HepG2 (cell line): ENCODE measurements around the gene USP20. TPM values are rescaled to one million over a fixed set of nuclear protein-coding genes. Genes with fewer than 3 reads are reported as not detected.

Source experiments
- ATAC-seq: fragments of 200-7000 bp; cut with Tn5 transposase; 3 replicates; pipeline ENCODE4 v1.9.1; 2020; ENCODE audit warnings: mild to moderate bottlenecking, moderate library complexity
- BruUV-seq: library from RNA; stranded (reverse); fragments of 400-500 nt; replicated peaks from 2 replicates; lab custom pipeline; 2021; lab: Mats Ljungman, UMichigan
- CTCF ChIA-PET: fragments of 300-600 bp; formaldehyde crosslinking; extraction: SDS; loops from one replicate; lab custom pipeline; 2021; ENCODE audit warnings: low total read pairs, inconsistent platforms, low intra/inter-chr PET ratio; lab: Yijun Ruan, JAX
- POLR2A ChIA-PET: fragments of 350-600 bp; sonication (Branson Sonifier 250); formaldehyde crosslinking; loops from one replicate; lab custom pipeline; 2020; ENCODE audit warnings: antibody characterized with exemption, inconsistent platforms; lab: Yijun Ruan, JAX
- DNase-seq: peaks from one replicate; pipeline ENCODE4 v3.0.0-alpha.2; 2015; ENCODE audit warnings: low spot score
- FAIRE-seq: peaks from 3 replicates; lab custom pipeline; 2011; peaks lifted over from hg19 to GRCh38; lab: Jason Lieb, UNC
- H2AFZ ChIP-seq: one replicate; pipeline ENCODE4 v1.6.1; 2011; ENCODE audit warnings: low read length, inconsistent platforms
- H3K27ac ChIP-seq: fragments of 300-600 bp; 3 replicates; pipeline ENCODE4 v1.8.0; 2011; ENCODE audit warnings: mixed run types, mild to moderate bottlenecking, mixed read lengths, low read length, inconsistent platforms; ENCODE audit not compliant: insufficient read depth; ENCODE audit errors: extremely low read length
- H3K27me3 ChIP-seq, 2 experiments: fragments of 200-600 bp in 1 of 2; 2 replicates in 1 of 2; 3 replicates in 1 of 2; pipeline versions ENCODE4 v1.6.0 to v1.8.0; 2011; ENCODE audit warnings: low read length in 2 of 2, mild to moderate bottlenecking in 2 of 2, moderate library complexity in 2 of 2, inconsistent platforms in 1 of 2; ENCODE audit not compliant: insufficient read depth in 2 of 2, control insufficient read depth in 1 of 2
- H3K36me3 ChIP-seq, 2 experiments: fragments of 200-600 bp in 1 of 2; replicated peaks in 1 of 2; 2 replicates in 1 of 2; 3 replicates in 1 of 2; pipeline versions ENCODE4 v1.5.1 to v1.8.0; 2011; ENCODE audit warnings: low read length in 2 of 2, inconsistent platforms in 1 of 2; ENCODE audit not compliant: insufficient read depth in 2 of 2, control insufficient read depth in 1 of 2
- H3K4me1 ChIP-seq: 2 replicates; pipeline ENCODE4 v1.5.1; 2012; ENCODE audit warnings: low read length, inconsistent platforms; ENCODE audit not compliant: insufficient read depth
- H3K4me2 ChIP-seq: 2 replicates; pipeline ENCODE4 v1.6.0; 2011; ENCODE audit warnings: low read depth, low read length, inconsistent platforms
- H3K4me3 ChIP-seq, 3 experiments: fragments of 200-600 bp in 1 of 3; sonication (generic), shearing (Covaris generic) in 1 of 3; replicated peaks in 1 of 3; 2 replicates each; pipeline ENCODE4 v1.5.1; 2011 to 2016; ENCODE audit warnings: low read length in 3 of 3, inconsistent platforms in 2 of 3, low read depth in 2 of 3, mild to moderate bottlenecking in 2 of 3, control low read depth in 1 of 3, mixed read lengths in 1 of 3; ENCODE audit not compliant: insufficient read depth in 1 of 3
- H3K79me2 ChIP-seq: one replicate; pipeline ENCODE4 v1.6.1; 2011; ENCODE audit warnings: low read length, inconsistent platforms; ENCODE audit not compliant: insufficient read depth
- H3K9ac ChIP-seq: 2 replicates; pipeline ENCODE4 v1.6.0; 2011; ENCODE audit warnings: mild to moderate bottlenecking, low read depth, low read length, inconsistent platforms; ENCODE audit not compliant: insufficient read depth
- H3K9me3 ChIP-seq: 2 replicates; pipeline ENCODE4 v1.5.1; 2012; ENCODE audit warnings: mild to moderate bottlenecking, low read length
- H4K20me1 ChIP-seq: 2 replicates; pipeline ENCODE4 v1.6.0; 2011; ENCODE audit warnings: inconsistent platforms, mild to moderate bottlenecking, low read length, moderate library complexity; ENCODE audit not compliant: insufficient read depth
- ATM ChIP-seq: fragments of 450-650 bp; IDR thresholded peaks from 2 replicates; pipeline ENCODE4 v1.7.1; 2017; ENCODE audit warnings: mild to moderate bottlenecking, borderline replicate concordance
- BHLHE40 ChIP-seq: IDR thresholded peaks from 2 replicates; pipeline ENCODE4 v1.6.1; 2011; ENCODE audit warnings: low read length, improper control_type of control experiment
- DR1 ChIP-seq: sonication (generic); formaldehyde crosslinking; IDR thresholded peaks from 2 replicates; pipeline ENCODE4 v1.8.0; 2021; ENCODE audit warnings: mild to moderate bottlenecking, missing genetic modification reagents, inconsistent platforms
- GATAD1 ChIP-seq: IDR thresholded peaks from 2 replicates; pipeline ENCODE4 v1.6.1; 2016; ENCODE audit warnings: missing genetic modification reagents, missing compliant biosample characterization
- KLF15 ChIP-seq: sonication (generic); formaldehyde crosslinking; IDR thresholded peaks from 2 replicates; pipeline ENCODE4 v1.8.1; 2023; ENCODE audit warnings: borderline replicate concordance, mild to moderate bottlenecking, inconsistent platforms, missing genetic modification reagents, mixed read lengths
- MTA1 ChIP-seq: sonication (generic); formaldehyde crosslinking; IDR thresholded peaks from 2 replicates; pipeline ENCODE4 v1.4.0; 2020; ENCODE audit warnings: missing genetic modification reagents, mild to moderate bottlenecking, borderline replicate concordance
- NR0B2 ChIP-seq: sonication (generic); formaldehyde crosslinking; IDR thresholded peaks from 2 replicates; pipeline ENCODE4 v1.4.0; 2020; ENCODE audit warnings: mild to moderate bottlenecking, missing genetic modification reagents
- SALL2 ChIP-seq: sonication (generic); formaldehyde crosslinking; IDR thresholded peaks from 2 replicates; pipeline ENCODE4 v1.8.1; 2023; ENCODE audit warnings: mild to moderate bottlenecking, missing genetic modification reagents, inconsistent platforms
- ZBTB34 ChIP-seq: sonication (generic); formaldehyde crosslinking; IDR thresholded peaks from 2 replicates; pipeline ENCODE4 v1.8.0; 2022; ENCODE audit warnings: mild to moderate bottlenecking, missing genetic modification reagents
- ZNF124 ChIP-seq: sonication (generic); formaldehyde crosslinking; IDR thresholded peaks from 2 replicates; pipeline ENCODE4 v1.4.0; 2020; ENCODE audit warnings: missing genetic modification reagents
- ZNF564 ChIP-seq: sonication (generic); formaldehyde crosslinking; IDR thresholded peaks from 2 replicates; pipeline ENCODE4 v1.8.1; 2023; ENCODE audit warnings: mild to moderate bottlenecking, missing genetic modification reagents
- ZNF780A ChIP-seq: sonication (generic); formaldehyde crosslinking; IDR thresholded peaks from 2 replicates; pipeline ENCODE4 v1.8.0; 2022; ENCODE audit warnings: mild to moderate bottlenecking, missing genetic modification reagents, moderate library complexity
- ZSCAN30 ChIP-seq: sonication (generic); formaldehyde crosslinking; IDR thresholded peaks from 2 replicates; pipeline ENCODE4 v1.5.0; 2020; ENCODE audit warnings: mild to moderate bottlenecking, missing genetic modification reagents
- WGBS: methylation state at CpG from one replicate; pipeline ENCODE4 v1.1.6; 2017; ENCODE audit warnings: low lambda C conversion rate; 5-methylcytosine and 5-hydroxymethylcytosine counted together
- in situ Hi-C: cut with HindIII; loops from 2 replicates; pipeline ENCODE4 v1.10.0; 2017; ENCODE audit warnings: low pct_unique_long_range_greater_than_20kb; ENCODE audit not compliant: extremely low pct_ligation_motif_present
- intact Hi-C: fragments of 100-400 bp; cut with micrococcal nuclease; formaldehyde crosslinking; loops from one replicate; pipeline ENCODE4 v1.10.0; 2022; ENCODE audit not compliant: unreplicated experiment
- polyA plus RNA-seq, 8 experiments: library from polyadenylated mRNA; depleted of rRNA in 3 of 8; stranded (reverse) in 7 of 8; unstranded in 1 of 8; fragments of >200 nt; fragmentation: Illumina TruSeq in 4 of 8; extraction: Trizol in 4 of 8; gene quantifications; 2 replicates each; pipeline versions ENCODE4 v1.2.1 to v1.2.3, GENCODE V29; 2011 to 2016; ENCODE audit warnings: low read depth in 4 of 8, missing spikeins in 1 of 8, mixed read lengths in 1 of 8; ENCODE audit not compliant: insufficient read depth in 1 of 8
- total RNA-seq, 5 experiments: library from RNA; depleted of rRNA; stranded (reverse); fragments of >200 nt; fragmentation: Illumina TruSeq; extraction: Trizol; gene quantifications; 2 replicates each; pipeline ENCODE4 v1.2.3, GENCODE V29; 2016; ENCODE audit warnings: low read depth in 1 of 5
- TF ChIP-seq, protein P1 (sequence below), 2 experiments: fragments of 450-650 bp in 1 of 2; sonication (generic) in 1 of 2; formaldehyde crosslinking; IDR thresholded peaks; 2 replicates each; pipeline versions ENCODE4 v1.5.0 to v1.8.0; 2020 to 2022; ENCODE audit warnings: mild to moderate bottlenecking in 1 of 2, missing genetic modification reagents in 1 of 2
- TF ChIP-seq, protein P2 (sequence below): sonication (generic); formaldehyde crosslinking; IDR thresholded peaks from 2 replicates; pipeline ENCODE4 v1.5.1; 2020; ENCODE audit warnings: missing genetic modification reagents, mild to moderate bottlenecking, borderline replicate concordance
- TF ChIP-seq, protein P3 (sequence below): sonication (generic); formaldehyde crosslinking; IDR thresholded peaks from 2 replicates; pipeline ENCODE4 v1.5.0; 2020; ENCODE audit warnings: mild to moderate bottlenecking, missing genetic modification reagents

USP20 gene
- total and polyA plus RNA-seq, 2 of the 13 experiments (the other 11 are each of a cell fraction or from before 2014, with no cell fraction given), result 4.4 to 5.9 TPM

GRCh38 chr9:129881547-129882324 lies 46.5 kb downstream of the USP20 start:
- Histone ChIP-seq H3K36me3 (no peaks in the 10 kb centered on the region; a peak in 1 of 5 replicates), H3K27me3 (no peaks in the 10 kb centered on the region; a peak in 1 of 5 replicates), H3K9me3 (no peaks in the 10 kb centered on the region), H2AFZ (no peak overlapping the region), H3K4me2 (no peak overlapping the region), H3K4me3 (no peak overlapping the region), H4K20me1 (no peaks in the 10 kb centered on the region), H3K9ac (no peak overlapping the region), H3K79me2 (no peaks in the 10 kb centered on the region), H3K4me1 (peaks cover 15% of the 10 kb centered on the region), H3K27ac (no peak overlapping the region)
- TF ChIP-seq, protein P1, sequence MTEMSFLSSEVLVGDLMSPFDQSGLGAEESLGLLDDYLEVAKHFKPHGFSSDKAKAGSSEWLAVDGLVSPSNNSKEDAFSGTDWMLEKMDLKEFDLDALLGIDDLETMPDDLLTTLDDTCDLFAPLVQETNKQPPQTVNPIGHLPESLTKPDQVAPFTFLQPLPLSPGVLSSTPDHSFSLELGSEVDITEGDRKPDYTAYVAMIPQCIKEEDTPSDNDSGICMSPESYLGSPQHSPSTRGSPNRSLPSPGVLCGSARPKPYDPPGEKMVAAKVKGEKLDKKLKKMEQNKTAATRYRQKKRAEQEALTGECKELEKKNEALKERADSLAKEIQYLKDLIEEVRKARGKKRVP (CRISPR knock-in tag; IDR thresholded peaks at IDR 0.05), result no peak
- TF ChIP-seq DR1 (CRISPR knock-in tag) (no peak), BHLHE40 (no peak), SALL2 (CRISPR knock-in tag) (no peak), ZNF780A (CRISPR knock-in tag) (no peak), KLF15 (CRISPR knock-in tag) (no peak), ZSCAN30 (CRISPR knock-in tag) (no peak), ZBTB34 (no peak), MTA1 (no peak), ATM (no peak), NR0B2 (no peak), GATAD1 (CRISPR knock-in tag) (no peak), ZNF124 (CRISPR knock-in tag) (no peak), ZNF564 (CRISPR knock-in tag) (no peak)
- TF ChIP-seq, protein P2, sequence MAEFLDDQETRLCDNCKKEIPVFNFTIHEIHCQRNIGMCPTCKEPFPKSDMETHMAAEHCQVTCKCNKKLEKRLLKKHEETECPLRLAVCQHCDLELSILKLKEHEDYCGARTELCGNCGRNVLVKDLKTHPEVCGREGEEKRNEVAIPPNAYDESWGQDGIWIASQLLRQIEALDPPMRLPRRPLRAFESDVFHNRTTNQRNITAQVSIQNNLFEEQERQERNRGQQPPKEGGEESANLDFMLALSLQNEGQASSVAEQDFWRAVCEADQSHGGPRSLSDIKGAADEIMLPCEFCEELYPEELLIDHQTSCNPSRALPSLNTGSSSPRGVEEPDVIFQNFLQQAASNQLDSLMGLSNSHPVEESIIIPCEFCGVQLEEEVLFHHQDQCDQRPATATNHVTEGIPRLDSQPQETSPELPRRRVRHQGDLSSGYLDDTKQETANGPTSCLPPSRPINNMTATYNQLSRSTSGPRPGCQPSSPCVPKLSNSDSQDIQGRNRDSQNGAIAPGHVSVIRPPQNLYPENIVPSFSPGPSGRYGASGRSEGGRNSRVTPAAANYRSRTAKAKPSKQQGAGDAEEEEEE (CRISPR knock-in tag), result no peak
- TF ChIP-seq, protein P3, sequence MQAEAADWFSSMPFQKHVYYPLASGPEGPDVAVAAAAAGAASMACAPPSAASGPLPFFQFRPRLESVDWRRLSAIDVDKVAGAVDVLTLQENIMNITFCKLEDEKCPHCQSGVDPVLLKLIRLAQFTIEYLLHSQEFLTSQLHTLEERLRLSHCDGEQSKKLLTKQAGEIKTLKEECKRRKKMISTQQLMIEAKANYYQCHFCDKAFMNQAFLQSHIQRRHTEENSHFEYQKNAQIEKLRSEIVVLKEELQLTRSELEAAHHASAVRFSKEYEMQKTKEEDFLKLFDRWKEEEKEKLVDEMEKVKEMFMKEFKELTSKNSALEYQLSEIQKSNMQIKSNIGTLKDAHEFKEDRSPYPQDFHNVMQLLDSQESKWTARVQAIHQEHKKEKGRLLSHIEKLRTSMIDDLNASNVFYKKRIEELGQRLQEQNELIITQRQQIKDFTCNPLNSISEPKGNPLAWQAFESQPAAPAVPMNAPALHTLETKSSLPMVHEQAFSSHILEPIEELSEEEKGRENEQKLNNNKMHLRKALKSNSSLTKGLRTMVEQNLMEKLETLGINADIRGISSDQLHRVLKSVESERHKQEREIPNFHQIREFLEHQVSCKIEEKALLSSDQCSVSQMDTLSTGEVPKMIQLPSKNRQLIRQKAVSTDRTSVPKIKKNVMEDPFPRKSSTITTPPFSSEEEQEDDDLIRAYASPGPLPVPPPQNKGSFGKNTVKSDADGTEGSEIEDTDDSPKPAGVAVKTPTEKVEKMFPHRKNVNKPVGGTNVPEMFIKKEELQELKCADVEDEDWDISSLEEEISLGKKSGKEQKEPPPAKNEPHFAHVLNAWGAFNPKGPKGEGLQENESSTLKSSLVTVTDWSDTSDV (CRISPR knock-in tag), result no peak
- FAIRE-seq, result no peak
- BruUV-seq, result no TSS peak
- in situ Hi-C loops, result loop anchor here (10.0 kb wide), 1 partner anchor 223 kb away; no protein-coding TSS in a partner anchor
- POLR2A ChIA-PET, result no interaction called here
- ATAC-seq, result no peak
- CTCF ChIA-PET, result no interaction called here
- DNase-seq, result no peak
- intact Hi-C loops, result no loop called here
- WGBS, result 81% methylated on average over 7 of the region's 19 CpGs
